Right renal cortex interstitium (tissue), 3 donors: ENCODE results near the gene CELF1. TPM values are rescaled to one million over a fixed set of nuclear protein-coding genes. Genes with fewer than 3 reads are reported as not detected.
"Not testable (repeated sequence)": the region's sequence is repeated elsewhere in the genome, so short reads cannot be mapped to it uniquely, and the experiment has no call there.

Source experiments
- DNase-seq, 3 donors: peaks; one replicate each; pipeline ENCODE4 v3.0.0-alpha.2; 2013; ENCODE audit warnings: low read depth in 3 of 3, low spot score in 2 of 3
- polyA plus RNA-seq, 3 donors: library from polyadenylated mRNA; unstranded; fragments of 120-200 nt; gene quantifications; one replicate each; pipeline ENCODE4 v1.2.1, GENCODE V29; 2013; ENCODE audit not compliant: insufficient read length in 3 of 3

The CELF1 gene
- polyA plus RNA-seq, 3 donors = 92.7 to 99.4 (median 98.1) TPM

DNA sequence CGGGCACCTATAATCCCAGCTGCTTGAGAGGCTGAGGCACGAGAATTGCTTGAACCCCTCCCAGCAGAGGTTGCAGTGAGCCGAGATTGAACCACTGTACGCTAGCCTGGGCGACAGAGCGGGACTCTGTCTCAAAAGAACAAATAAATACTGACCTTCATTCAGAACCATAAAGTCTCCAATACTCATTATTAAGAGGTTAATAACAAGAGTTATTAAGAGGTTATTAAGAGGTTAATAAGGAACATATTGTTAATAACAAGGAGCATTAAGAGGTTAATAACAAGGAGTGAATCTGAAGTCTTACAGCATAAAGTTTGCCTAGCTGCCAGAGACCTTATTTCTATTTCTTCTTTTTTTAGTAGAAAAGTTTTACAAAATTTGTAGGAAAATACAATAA, 7.6 kb downstream of the CELF1 start:
- DNase-seq = no peak

DNA sequence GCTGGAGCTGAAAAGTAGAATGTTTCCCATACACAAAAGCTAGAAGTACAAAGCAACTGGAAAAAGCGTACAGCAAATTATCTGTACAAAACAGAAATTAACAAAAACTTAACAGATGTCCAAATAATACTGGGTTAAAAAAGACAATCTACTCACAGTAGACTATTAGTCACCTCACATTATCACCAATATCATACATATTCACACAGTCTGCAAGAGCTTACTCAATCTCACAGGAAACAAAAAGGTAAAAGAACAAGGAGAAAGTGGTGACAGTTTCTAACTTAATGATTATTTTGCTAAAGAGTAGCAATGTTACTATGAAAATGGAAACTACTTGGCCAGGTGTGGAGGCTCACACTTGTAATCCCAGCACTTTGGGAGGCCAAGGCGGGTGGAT, 11.9 kb downstream of the CELF1 start:
- DNase-seq = no peak

DNA sequence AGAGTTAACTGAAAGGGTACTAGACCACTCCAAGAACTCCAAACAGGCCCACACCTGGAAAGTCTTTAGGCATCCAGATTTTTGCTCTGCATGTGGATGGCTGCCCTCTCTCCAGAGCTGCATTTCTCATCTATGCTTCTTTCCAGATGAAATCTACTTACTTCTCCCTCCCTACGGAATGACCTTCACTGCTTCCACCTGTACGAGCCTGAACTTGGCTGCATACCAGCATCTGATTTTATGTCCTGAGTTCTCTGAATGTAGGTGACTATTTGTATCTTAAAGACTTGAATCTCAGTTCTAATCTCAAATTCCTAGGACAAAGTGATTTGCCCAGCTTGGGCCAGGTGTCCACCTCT, 13.3 kb downstream of the CELF1 start:
- no peak for DNase-seq

GRCh38 chr11:47538741-47539565, 14.0 kb downstream of the CELF1 start:
- DNase-seq = no peak

GRCh38 chr11:47536915-47537314, 16.0 kb downstream of the CELF1 start:
- no peak for DNase-seq

DNA sequence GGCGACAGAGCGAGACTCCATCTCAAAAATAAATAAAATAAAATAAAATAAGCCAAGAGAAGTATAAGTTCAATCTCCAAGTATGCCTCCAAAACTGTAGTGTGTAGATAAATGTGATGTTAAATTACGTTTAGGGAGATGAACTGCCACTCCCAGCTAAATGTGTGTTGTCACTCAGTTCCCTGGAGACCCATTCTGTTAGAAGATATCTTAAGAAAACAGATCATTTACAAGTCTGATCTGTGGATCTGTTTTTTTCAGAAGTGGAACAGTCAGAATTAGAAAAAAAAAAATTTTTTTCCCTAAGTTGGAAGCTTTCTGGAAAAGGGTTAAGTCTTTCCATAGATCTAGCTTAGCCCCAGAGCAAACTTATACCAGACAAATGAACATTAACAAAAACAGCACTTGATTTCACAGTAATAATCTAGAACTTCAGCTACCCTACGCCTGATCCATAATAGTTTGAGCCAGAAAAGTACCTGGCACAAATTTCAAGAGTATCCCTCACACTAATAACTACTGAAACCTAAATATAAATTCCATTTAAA, 18.2 kb downstream of the CELF1 start:
- no peak for DNase-seq

DNA sequence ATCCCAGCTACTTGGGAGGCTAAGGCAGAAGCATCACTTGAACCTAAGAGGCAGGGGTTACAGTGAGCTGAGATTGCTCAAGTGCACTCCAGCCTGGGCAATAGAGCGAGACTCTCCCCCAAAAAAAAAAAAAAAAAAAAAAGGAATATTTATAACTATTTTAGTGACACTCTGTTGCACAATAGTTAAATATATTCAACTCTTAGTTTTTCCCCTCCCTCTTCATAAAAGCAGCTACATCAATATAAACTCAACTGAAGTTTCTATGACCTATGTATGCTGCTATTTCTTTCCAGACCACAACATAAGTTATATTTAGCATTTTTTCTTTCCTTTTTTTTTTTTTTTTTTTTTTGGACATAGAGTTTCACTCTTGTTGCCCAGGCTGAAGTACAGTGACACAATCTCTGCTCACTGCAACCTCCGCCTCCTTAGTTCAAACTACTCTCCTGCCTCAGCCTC, 19.2 kb downstream of the CELF1 start:
- DNase-seq = no peak

DNA sequence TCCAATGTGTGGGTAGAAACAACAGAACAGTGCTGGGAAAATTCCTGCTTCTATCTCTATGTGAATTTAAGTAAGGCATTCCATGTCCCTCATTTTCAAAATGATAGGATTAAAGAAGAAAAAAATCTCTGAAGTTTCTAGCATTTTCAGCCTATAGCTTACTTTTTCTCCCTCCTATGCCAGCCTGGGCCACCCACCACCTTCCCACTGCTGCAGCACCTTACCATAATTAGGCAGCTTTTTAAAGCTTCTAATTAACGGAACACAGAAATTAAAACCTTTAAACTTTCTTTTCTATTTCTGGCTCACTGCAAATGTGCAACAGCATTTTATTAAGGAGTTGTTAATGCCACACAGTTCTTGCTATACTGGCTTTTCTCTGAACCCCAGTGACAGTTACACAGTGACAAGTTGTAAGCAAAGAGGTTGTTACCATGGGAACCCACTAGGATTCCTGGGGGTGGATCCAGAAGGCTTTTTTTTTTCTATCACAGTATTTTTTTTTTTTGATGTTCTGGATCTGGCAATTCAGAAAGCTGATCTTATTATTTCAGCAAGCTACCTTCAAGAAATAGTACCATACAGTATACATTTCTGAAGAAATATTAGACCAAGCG, 20.2 kb downstream of the CELF1 start:
- DNase-seq = no peak

GRCh38 chr11:47531666-47532065, 21.3 kb downstream of the CELF1 start:
- no peak for DNase-seq

- not testable (repeated sequence) for DNase-seq
These were observed 22.2 kb downstream of the CELF1 start for GRCh38 chr11:47530721-47531120.

DNA sequence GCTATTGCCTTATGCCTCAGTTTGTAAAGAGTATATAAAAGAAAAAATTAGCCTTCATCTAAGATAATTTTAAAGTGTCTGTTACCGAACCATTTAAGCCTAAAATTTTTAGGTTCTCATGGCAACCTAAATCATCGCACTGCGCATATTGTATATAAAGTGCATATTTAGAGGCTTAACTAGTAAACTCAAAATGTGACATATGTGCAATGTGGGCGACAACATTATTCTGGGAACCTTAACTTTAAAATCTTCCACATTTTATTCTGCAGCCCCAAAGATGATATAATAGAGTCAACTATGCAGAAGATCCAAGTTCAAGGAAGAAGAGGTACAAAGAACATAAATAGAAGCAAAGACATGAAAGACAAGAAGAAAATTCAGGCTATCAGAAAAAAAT, 23.0 kb downstream of the CELF1 start:
- no peak for DNase-seq

DNA sequence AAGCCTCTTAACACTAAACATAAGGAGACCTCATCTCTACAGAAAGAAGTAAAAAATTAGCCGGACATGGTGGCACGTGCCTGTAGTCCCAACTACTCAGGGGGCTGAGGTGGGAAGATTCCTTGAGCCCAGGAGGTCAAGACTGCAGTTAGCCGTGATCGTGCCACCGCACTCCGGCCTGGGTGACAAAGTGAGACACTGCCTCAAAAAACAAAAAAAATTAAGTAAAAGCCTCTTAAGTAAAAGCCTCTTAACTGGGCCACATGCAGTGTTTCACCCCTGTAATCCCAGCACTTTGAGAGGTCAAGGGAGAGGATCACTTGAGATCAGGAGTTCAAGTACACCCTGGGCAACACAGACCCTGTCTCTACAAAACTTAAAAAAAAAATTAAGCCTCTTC, 25.7 kb downstream of the CELF1 start:
- no peak for DNase-seq

DNA sequence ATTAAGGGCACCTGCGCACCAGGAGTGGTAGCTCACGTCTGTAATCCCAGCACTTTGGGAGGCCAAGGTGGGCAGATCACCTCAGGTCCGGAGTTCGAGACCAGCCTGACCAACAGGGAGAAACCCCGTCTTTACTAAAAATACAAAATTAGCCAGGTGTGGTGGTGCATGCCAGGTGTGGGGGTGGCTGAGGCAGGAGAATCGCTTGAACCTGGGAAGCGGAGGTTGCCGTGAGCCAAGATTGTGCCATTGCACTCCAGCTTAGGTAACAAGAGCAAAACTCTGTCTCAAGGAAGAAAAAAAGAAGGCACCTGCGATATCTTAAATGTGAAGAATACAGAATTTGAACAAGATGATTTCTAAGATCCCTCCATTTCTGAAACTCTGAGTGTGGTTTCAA, 26.9 kb downstream of the CELF1 start:
- not testable (repeated sequence) for DNase-seq

- no peak for DNase-seq
These were observed 28.5 kb downstream of the CELF1 start for GRCh38 chr11:47524291-47524874.

DNA sequence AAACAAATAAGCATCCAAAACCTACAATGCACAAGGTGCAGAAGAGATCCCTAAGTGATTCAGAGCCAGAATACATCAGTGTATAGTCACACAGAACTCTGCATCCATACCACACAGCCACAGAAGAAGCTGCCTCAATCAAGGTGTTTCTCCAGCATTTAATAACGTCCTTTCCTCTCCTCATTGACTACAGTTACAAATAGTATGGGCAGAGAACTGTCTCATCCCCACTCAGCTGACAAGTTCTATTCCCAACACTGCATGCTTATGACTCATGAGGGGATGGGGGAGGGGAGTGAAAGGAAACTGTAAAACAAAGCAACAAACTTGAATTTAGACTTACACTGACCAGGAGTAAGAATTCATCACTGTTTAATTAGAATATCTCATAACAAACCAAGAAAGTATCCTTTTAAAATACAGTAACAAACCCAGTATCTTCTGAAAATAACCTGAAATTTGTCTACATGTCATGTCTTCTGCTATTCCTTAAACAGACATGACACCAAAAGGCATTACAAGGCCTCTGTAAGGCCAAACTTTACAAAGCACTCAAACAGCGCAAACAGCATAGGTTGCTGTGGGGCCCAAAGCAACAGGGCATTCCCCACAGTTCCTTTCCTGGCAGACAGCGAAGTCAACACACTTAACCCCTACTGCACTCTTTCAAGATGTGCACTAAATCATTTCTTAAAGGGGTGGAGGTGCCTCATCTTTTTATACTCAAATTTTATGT, 29.3 kb downstream of the CELF1 start:
- DNase-seq = no peak

DNA sequence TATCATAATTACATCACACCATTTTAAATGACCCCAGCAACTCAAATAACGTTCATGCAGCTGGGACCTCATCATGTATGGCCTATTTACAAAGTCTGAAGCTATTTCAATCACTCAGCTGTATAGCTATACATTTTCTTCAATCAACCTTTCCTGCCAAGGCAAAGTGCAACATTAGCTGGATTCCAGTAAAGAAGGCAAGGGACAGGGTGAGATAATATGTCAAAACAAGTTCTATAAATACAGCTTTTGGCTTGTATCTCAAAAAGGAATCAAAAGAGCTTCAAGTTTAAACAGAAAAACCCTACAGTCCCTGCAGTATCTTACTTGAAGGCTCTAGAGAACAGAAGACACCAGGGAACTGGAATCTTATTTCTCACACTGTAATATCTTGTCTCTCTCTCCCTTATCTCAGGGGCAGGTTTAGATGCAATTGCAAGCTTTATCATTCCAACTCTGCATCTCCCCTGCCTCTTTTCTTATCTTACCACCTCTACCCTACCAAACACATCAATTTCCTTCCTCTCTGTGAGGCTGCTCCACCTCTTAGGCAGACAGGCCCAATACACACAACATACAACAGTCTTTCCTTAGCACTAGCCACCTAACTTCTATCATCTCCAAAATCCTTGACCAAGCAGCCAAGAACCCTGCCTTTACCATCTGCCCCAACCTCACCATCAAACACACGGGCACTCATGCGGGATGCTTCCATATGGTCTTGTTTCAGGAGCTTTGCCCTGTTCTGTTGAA, 34.5 kb downstream of the CELF1 start:
- no peak for DNase-seq

- no peak for DNase-seq
These were observed 35.7 kb downstream of the CELF1 start for GRCh38 chr11:47516984-47517853.

- DNase-seq = no peak
These were observed 36.8 kb downstream of the CELF1 start for GRCh38 chr11:47516155-47516554.
